GM10248 (cell line): ENCODE measurements around the gene CSF1R.

Experiments used
- CTCF ChIA-PET: fragments of 300-600 bp; sonication (Branson Sonifier 250); formaldehyde crosslinking; extraction: SDS; loops from one replicate; lab custom pipeline; 2021; ENCODE audit warnings: antibody characterized with exemption; lab: Yijun Ruan, JAX
- POLR2A ChIA-PET: fragments of 350-650 bp; sonication (Branson Sonifier 250); formaldehyde crosslinking; extraction: SDS; loops from one replicate; lab custom pipeline; 2020; ENCODE audit warnings: antibody characterized with exemption; lab: Yijun Ruan, JAX
- DNase-seq: peaks from one replicate; pipeline ENCODE4 v3.0.0; 2012; ENCODE audit errors: extremely low spot score
- TF ChIP-seq, protein P1 (sequence below): IDR thresholded peaks from 2 replicates; pipeline ENCODE4 v1.5.1; 2012; ENCODE audit warnings: mild to moderate bottlenecking, low read depth; ENCODE audit errors: extremely low read depth, missing control alignments, control extremely low read depth

CSF1R gene

GRCh38 chr5:150113047-150113744 lies 26.8 kb upstream of the CSF1R start:
- TF ChIP-seq, protein P1, sequence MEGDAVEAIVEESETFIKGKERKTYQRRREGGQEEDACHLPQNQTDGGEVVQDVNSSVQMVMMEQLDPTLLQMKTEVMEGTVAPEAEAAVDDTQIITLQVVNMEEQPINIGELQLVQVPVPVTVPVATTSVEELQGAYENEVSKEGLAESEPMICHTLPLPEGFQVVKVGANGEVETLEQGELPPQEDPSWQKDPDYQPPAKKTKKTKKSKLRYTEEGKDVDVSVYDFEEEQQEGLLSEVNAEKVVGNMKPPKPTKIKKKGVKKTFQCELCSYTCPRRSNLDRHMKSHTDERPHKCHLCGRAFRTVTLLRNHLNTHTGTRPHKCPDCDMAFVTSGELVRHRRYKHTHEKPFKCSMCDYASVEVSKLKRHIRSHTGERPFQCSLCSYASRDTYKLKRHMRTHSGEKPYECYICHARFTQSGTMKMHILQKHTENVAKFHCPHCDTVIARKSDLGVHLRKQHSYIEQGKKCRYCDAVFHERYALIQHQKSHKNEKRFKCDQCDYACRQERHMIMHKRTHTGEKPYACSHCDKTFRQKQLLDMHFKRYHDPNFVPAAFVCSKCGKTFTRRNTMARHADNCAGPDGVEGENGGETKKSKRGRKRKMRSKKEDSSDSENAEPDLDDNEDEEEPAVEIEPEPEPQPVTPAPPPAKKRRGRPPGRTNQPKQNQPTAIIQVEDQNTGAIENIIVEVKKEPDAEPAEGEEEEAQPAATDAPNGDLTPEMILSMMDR = no peak
- ChIA-PET POLR2A (no interaction called here), CTCF (interaction anchor here (1.0 to 4.3 kb wide), 6 partner anchors 10 to 79 kb away, joined by 3 to 20 read pairs (median 4); no protein-coding TSS in a partner anchor)
- DNase-seq = no peak

- CTCF ChIA-PET = interaction anchor here (0.8 to 4.3 kb wide), 12 partner anchors 8 to 338 kb away, joined by 3 to 20 read pairs (median 4); no protein-coding TSS in a partner anchor
Observed at GRCh38 chr5:150112201-150113046, 26.1 kb upstream of the CSF1R start.

DNA sequence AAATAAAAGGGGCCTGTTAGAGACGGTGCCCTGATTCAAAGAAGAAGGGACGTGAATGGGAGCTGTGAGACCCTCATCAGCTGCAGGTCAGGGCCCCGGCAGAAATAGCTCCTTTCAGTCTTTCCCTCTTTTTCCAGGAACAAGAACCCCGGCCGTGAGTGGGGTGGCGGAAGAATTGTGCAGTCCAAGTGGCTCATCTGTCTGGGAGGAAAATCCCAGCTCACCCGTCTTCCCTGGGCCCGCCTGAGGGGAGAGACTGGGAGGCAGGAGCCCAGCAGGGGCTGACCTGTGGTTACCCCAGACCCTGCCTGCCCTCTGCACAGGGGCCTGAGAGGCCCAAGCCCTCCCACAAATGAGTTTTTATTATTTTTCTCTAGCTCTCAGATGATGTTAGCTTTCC lies 24.8 kb upstream of the CSF1R start:
- DNase-seq = no peak
- TF ChIP-seq, protein P1 = no peak
- ChIA-PET CTCF (interaction anchor here (1.1 to 4.3 kb wide), 7 partner anchors 8 to 63 kb away, joined by 3 to 20 read pairs (median 6); partner anchors contain the start of gene CSF1R), POLR2A (no interaction called here)

More at GRCh38 chr5:150112201-150113046, 26.1 kb upstream of the CSF1R start:
- POLR2A ChIA-PET = no interaction called here
- DNase-seq = no peak
- TF ChIP-seq, protein P1 = no peak

GRCh38 chr5:150109921-150110320 lies 23.6 kb upstream of the CSF1R start:
- DNase-seq = no peak
- TF ChIP-seq, protein P1 = no peak
- POLR2A ChIA-PET = no interaction called here
- CTCF ChIA-PET = interaction anchor here (0.8 to 2.1 kb wide), 4 partner anchors 9 to 109 kb away, joined by 3 to 7 read pairs (median 4); no protein-coding TSS in a partner anchor

DNA sequence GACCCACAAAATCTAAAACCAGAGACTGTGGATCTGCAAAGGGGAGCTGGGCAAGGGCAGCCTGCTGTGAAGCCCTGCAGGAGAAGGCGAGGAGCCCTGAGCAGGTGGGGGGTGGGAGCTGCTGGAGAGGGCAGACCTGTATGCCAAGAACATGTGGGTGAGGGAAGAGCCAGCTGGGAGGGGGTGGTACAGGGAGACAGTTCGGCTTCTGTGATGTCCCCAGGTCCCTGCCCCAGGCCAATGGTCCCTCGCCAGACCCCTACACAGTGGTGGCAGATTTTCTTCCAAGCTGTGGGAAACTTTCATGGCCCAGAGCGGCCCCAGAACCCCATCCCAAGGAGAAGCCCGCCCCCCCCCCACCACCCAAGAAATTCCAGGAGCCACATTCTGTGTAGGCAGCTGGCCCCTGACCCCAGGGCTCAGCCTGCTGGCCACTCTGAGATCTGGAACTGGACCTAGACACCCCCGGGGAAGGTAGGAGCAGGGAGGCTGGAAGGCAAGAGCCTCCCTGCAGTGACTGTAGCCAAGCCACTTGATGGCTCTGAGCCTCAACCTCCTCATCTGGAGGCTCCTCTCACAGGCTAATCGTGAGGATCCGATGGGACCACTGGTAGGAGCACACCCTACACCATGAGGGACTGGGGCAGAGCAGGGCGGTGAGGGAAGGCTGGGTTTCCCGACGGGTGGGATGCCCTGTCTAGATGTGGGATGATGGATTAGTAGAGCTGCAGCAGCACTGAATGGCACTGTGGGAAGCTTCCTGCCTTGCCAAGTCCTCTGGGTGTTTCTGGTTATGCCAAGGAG lies 22.6 kb upstream of the CSF1R start:
- DNase-seq = peak; percentile 18
- TF ChIP-seq, protein P1 = no peak
- CTCF ChIA-PET = interaction anchor here (0.8 to 2.1 kb wide), 5 partner anchors 9 to 110 kb away, joined by 3 to 7 read pairs (median 4); no protein-coding TSS in a partner anchor

More for the DNA sequence above, 22.6 kb upstream of the CSF1R start:
- POLR2A ChIA-PET = interaction anchor here (0.6 kb wide), 1 partner anchor 10 kb away, joined by 3 read pairs; no protein-coding TSS in a partner anchor
